OCI-M1 (cell line): ENCODE data around the gene ANKRD28.

Source experiments
- DNase-seq: peaks from one replicate; lab custom pipeline; 2025; lab: John Stamatoyannopoulos, UW

Gene ANKRD28

GRCh38 chr3:15634671-15635070, 163.1 kb downstream of the ANKRD28 start:
- DNase-seq, result no peak

GRCh38 chr3:15633766-15634598, 163.8 kb downstream of the ANKRD28 start:
- DNase-seq, result no peak

DNA sequence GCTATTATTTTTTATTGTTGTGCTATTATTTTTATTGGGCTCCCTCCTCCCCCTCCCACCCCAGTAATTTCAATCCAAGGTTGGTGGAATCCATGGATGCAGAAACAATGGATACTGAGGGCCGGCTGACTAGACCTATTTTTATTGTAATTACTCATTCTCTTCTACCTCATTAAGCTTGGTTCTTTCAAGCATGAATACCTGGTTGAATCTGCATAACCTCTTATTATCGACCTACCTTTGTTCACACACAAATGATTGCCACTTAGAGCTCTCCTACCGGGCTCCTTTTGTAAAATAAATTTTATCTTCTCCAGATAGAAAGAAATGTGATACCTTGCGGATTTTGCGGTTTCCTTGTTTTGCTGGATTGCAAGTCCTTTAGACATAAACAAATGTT, 164.6 kb downstream of the ANKRD28 start:
- DNase-seq, result no peak

DNA sequence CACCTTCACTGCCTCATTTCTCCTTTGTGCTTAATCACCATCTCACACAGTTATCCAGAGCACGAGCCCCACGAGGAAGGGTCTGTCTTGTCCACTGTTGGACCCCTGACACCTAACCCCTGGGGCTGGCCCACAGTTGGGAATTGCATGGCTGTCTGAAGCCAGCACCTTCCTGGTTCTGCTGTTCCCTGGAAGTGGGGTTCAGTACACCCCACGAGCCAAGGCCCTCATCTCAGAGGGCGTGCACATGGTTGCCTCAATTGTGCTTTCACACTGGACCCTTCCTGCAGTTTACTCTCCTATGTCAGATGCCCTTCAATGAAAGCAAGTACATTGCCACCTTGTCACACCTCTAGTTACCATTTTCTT, 165.6 kb downstream of the ANKRD28 start:
- no peak for DNase-seq

DNA sequence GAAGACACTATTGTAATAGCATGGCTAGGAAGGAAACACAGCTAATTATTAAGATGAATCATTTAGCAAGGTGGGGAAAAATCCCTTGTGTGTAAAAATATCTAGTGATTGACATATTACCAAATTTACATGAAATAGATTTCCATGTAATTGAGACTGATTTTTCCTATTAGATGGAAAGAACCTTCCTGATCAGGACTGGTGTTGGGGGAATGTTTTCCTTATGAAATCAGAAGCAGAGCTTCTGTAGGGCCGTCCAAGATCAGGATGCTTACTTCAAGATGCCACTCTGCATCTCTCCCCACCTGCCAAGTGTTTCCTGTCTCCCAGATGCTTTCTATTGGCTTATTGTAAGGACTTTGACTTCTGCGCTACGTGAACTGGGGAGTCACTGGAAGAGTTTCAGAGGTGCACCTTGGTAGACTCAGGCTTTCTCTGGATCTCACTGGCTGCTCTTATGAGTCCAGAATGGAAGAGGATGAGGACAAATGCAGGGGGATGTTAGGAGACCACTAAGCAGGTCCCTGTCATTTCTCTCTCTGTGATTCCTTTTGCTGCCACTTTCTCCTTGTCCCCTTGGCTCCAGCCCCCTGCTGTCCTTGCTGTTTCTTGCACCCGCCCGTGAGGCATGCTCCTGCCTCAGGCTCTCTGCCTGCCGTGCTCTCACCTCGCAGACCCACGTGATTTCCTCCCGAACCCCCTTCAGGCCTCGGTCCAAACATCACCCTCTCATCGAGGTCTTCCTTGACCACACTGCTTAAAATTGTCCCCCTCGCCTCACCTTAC, 166.2 kb downstream of the ANKRD28 start:
- no peak for DNase-seq

- peak; percentile 66 for DNase-seq
Measured at GRCh38 chr3:15630646-15631350, 167.0 kb downstream of the ANKRD28 start.

GRCh38 chr3:15629860-15630597, 167.8 kb downstream of the ANKRD28 start:
- DNase-seq, result peak; percentile 93

DNA sequence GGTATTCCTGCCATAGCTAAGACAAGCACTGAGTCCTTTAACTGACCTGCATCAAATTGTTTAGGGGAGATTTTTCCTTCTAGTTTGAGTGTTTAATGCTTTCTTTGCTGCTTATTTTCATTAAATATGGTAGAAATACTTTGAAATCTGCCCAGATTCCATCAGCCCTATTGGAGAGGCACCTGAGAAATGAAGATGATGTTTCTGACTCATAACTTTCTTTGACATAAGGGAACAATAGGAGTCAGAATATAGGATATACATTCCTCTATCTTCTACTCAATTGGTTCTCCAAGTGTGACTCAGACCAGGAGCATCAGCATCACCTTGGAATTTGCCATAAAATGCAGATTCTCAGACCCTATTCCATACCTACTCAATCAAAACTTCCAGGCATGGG, 168.8 kb downstream of the ANKRD28 start:
- no peak for DNase-seq

DNA sequence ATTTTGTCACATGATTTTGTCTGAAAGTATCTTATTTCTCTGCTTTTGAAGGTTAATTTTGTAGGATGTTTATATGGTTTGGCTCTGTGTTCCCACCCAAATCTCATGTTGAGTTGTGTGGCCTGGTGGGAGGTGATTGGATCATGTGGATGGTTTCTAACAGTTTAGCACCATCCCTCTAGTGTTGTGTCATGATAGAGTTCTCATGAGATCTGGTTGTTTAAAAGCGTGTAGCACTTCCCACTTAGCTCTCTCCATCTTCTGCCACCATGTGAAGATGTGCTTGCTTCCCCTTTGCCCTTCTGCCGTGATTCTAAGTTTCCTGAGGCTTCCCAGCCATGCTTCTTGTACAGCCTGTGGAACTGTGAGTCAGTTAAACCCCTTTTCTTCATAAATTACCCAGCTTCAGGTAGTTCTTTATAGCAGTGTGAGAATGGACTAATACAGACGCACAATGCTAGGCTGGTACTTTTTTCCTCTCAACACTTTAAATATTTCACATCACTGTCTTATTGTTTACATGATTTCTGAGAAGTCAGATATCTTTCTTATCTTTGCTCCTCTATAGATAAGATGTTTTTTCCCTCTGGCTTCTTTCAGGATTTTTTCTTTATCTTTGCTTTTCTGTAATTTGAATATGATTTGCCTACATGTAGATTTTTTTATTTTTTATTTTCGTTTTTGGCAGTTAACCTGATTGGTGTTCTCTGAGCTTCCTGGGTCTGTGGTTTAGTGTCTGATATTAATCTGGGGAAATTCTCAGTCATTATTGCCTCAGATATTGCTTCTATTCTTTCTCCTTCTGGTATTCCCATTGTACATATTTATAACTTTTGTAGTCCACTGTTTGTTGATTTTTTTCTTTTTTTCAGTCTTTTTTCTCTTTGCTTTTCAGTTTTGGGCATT, 174.0 kb downstream of the ANKRD28 start:
- DNase-seq, result peak; percentile 49

GRCh38 chr3:15619659-15620464, 177.9 kb downstream of the ANKRD28 start:
- DNase-seq, result peak; percentile 54
